Measurements from ENCODE around the gene BTF3L4.

DNA sequence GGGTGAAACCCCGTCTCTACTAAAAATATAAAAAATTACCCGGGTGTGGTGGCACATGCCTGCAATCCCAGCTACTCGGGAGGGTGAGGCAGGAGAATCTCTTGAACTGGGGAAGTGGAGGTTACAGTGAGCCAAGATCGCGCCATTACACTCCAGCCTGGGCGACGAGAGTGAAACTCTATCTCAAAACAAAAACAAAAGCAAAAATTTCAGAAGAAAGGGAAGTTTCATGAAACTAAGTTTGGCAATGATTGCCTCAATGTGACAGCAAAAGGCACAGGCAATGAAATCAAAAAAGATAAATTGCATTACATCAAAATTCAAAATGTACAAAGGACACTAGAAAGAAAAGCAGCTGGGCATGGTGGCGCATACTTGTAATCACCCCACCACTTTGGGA is 40.1 kb downstream of the BTF3L4 start:
- TF ChIP-seq POLR2A (IDR thresholded peaks at IDR 0.05; ENCODE audit: low read length): no peak
- no peak for TF ChIP-seq RCOR1 (IDR thresholded peaks at IDR 0.05; ENCODE audit: low read depth, low read length)
- TF ChIP-seq, protein P1, sequence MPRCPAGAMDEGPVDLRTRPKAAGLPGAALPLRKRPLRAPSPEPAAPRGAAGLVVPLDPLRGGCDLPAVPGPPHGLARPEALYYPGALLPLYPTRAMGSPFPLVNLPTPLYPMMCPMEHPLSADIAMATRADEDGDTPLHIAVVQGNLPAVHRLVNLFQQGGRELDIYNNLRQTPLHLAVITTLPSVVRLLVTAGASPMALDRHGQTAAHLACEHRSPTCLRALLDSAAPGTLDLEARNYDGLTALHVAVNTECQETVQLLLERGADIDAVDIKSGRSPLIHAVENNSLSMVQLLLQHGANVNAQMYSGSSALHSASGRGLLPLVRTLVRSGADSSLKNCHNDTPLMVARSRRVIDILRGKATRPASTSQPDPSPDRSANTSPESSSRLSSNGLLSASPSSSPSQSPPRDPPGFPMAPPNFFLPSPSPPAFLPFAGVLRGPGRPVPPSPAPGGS (IDR thresholded peaks at IDR 0.05): no peak
- TF ChIP-seq, protein P2, sequence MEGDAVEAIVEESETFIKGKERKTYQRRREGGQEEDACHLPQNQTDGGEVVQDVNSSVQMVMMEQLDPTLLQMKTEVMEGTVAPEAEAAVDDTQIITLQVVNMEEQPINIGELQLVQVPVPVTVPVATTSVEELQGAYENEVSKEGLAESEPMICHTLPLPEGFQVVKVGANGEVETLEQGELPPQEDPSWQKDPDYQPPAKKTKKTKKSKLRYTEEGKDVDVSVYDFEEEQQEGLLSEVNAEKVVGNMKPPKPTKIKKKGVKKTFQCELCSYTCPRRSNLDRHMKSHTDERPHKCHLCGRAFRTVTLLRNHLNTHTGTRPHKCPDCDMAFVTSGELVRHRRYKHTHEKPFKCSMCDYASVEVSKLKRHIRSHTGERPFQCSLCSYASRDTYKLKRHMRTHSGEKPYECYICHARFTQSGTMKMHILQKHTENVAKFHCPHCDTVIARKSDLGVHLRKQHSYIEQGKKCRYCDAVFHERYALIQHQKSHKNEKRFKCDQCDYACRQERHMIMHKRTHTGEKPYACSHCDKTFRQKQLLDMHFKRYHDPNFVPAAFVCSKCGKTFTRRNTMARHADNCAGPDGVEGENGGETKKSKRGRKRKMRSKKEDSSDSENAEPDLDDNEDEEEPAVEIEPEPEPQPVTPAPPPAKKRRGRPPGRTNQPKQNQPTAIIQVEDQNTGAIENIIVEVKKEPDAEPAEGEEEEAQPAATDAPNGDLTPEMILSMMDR (IDR thresholded peaks at IDR 0.05): no peak
- TF ChIP-seq BHLHE40 (IDR thresholded peaks at IDR 0.05; ENCODE audit: low read depth, low read length): no peak
- TF ChIP-seq RAD21 (conservative IDR thresholded peaks at IDR 0.05 in 1 of 2, IDR thresholded peaks at IDR 0.05 in 1 of 2): no peak
- TF ChIP-seq MAFK (IDR thresholded peaks at IDR 0.05; ENCODE audit: partially characterized antibody): no peak
- TF ChIP-seq CHD2 (IDR thresholded peaks at IDR 0.05; ENCODE audit: low read length, partially characterized antibody): no peak
- no peak for TF ChIP-seq HDAC2 (IDR thresholded peaks at IDR 0.05)
- TF ChIP-seq CHD4 (IDR thresholded peaks at IDR 0.05; ENCODE audit: borderline replicate concordance): no peak
- TF ChIP-seq JUNB (IDR thresholded peaks at IDR 0.05): no peak
- no peak for TF ChIP-seq MYC (IDR thresholded peaks at IDR 0.05; ENCODE audit: borderline replicate concordance, low read length)
